AG09319 (cell line): ENCODE results near the gene GPER1.

Experiments used
- DNase-seq: peaks from one replicate; pipeline ENCODE4 v3.0.0-alpha.2; 2010; ENCODE audit warnings: low read depth; ENCODE audit errors: extremely low read depth
- CTCF ChIP-seq: IDR thresholded peaks from 2 replicates; pipeline ENCODE4 v1.5.1; 2011; ENCODE audit warnings: low read depth, mild to moderate bottlenecking, inconsistent platforms, low read length, moderate library complexity

The GPER1 gene

GRCh38 chr7:1060315-1061072, 27.4 kb upstream of the GPER1 start:
- TF ChIP-seq CTCF, result no peak
- DNase-seq, result no peak

DNA sequence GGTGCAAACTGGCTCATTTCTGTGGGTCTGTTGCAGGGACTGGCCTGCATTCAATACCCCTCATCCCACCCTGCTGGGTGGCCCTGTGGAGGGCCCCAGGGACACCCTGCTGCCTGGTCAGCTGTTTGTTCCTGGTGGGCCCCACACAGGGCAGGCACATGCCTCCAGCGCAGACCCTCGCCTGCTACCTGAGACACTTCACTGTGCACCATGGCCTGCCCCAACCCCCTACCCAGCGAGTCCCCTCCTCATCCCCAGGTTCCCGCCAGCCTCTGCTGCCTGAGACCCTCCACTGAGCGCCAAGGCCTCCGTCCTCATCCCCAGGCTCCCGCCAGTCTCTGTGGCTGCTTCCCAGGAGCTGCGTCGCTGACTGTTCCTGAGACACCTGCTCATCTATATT, 26.7 kb upstream of the GPER1 start:
- DNase-seq, result no peak

GRCh38 chr7:1062296-1063294, 25.3 kb upstream of the GPER1 start:
- TF ChIP-seq CTCF, result no peak
- no peak for DNase-seq

More for the DNA sequence above, 26.7 kb upstream of the GPER1 start:
- no peak for TF ChIP-seq CTCF

GRCh38 chr7:1063361-1063760, 24.6 kb upstream of the GPER1 start:
- no peak for TF ChIP-seq CTCF
- no peak for DNase-seq

GRCh38 chr7:1064581-1064980, 23.3 kb upstream of the GPER1 start:
- no peak for DNase-seq
- TF ChIP-seq CTCF, result no peak

GRCh38 chr7:1065263-1065584, 22.7 kb upstream of the GPER1 start:
- TF ChIP-seq CTCF, result no peak
- no peak for DNase-seq
